ENCODE data around the gene DDO. TPM values are rescaled to one million over a fixed set of nuclear protein-coding genes. Genes with fewer than 3 reads are reported as not detected.

The DDO gene
- total RNA-seq, 5 donors from 2014 or later (not counting 1 experiment from before 2014, with no cell fraction given), result not detected

GRCh38 chr6:110390404-110390803 lies 25.0 kb downstream of the DDO start:
- Mint-ChIP-seq H3K4me1 (peaks cover 20 to 26% (median 22%) of the 10 kb centered on the region in 3 donors), H3K27me3 (peaks cover 0 to 4% of the 10 kb centered on the region in 2 donors), H3K4me3 (peak overlapping the region in 1 of 3 donors; percentile 16), H3K27ac (peak overlapping the region; percentile 74 to 91), H3K36me3 (no peaks in the 10 kb centered on the region), H3K9me3 (no peaks in the 10 kb centered on the region)
- Histone ChIP-seq H3K4me1 (ENCODE audit: control insufficient read depth in 1 of 2, extremely low read depth in 1 of 2, insufficient read depth in 2 of 2, low read length in 2 of 2) (peaks cover 9 to 21% of the 10 kb centered on the region in 2 experiments), H3K9me3 (no peaks in the 10 kb centered on the region), H3K4me3 (ENCODE audit: control insufficient read depth in 1 of 2, extremely low read depth in 1 of 2, low read length in 1 of 2) (no peak overlapping the region), H3K27ac (ENCODE audit: low read length) (no peak overlapping the region), H3K27me3 (replicated peaks in 1 of 2; ENCODE audit: control insufficient read depth in 2 of 2, extremely low read depth in 1 of 2, insufficient read depth in 2 of 2, low read length in 1 of 2) (no peaks in the 10 kb centered on the region), H3K36me3 (ENCODE audit: control insufficient read depth in 2 of 2, extremely low read depth in 1 of 2, insufficient read depth in 1 of 2, low read length in 1 of 2) (no peaks in the 10 kb centered on the region)
- ChIA-PET POLR2A (interaction anchor here in 1 of 2 donors (0.6 kb wide), 1 partner anchor 149 kb away, joined by 3 read pairs; no protein-coding TSS in a partner anchor), CTCF (interaction anchor here (0.6 to 4.2 kb wide), 14 partner anchors 10 to 875 kb away, joined by 3 to 44 read pairs (median 4); no protein-coding TSS in a partner anchor)
- DNase-seq (peak in 3 of 35 experiments; percentile 6 to 41 (median 19)), ATAC-seq (replicated peaks in 1 of 4) (peak; percentile 27 to 65 (median 30))
- no CpG with 5 or more reads among the region's 2 CpGs for WGBS (ENCODE audit: insufficient coverage)

DNA sequence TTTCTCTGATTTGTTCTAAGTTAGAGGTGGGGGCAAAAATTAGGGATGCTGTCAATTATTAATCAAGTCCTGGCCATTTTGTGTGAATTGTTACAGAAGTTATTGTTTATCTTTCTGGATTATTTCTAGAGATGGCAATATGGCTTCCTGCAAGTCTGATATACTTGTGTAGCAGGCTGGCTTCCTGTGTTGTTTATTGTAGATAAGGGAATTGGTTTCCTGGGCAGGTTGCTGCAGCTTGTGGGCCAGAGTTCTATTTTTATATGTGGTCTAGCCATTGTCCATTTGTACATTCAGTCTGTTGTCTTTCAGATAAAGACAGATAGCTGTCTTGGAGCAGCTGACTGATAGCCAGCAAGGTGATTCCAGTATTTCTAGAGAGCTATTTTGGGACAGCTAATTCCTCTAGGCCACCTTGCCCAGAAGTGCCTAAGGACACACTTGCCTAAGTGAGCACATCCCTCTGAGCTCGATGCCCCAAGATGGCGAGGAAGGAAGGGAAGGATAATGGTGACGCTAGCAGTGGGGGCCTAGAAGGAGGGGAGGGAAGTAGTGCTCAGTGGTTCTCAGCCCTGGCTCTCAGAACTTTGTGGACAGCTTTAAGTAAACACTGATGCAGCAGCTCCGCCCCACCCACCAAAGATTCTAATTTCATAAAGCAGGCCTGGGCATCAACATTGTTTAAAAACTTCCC lies 25.5 kb downstream of the DDO start:
- ChIA-PET CTCF (interaction anchor here (1.0 to 4.2 kb wide), 6 partner anchors 211 to 857 kb away, joined by 3 to 44 read pairs (median 4); no protein-coding TSS in a partner anchor), POLR2A (interaction anchor here in 1 of 2 donors (0.6 kb wide), 1 partner anchor 148 kb away, joined by 3 read pairs; no protein-coding TSS in a partner anchor)
- no peaks in the 10 kb centered on the region for H3K9me3 ChIP-seq
- peak in 2 of 4 experiments; percentile 26 to 49 for ATAC-seq (replicated peaks in 1 of 4)
- Mint-ChIP-seq H3K36me3 (no peaks in the 10 kb centered on the region), H3K27ac (peak overlapping the region; percentile 74 to 91), H3K4me1 (peaks cover 20 to 26% (median 22%) of the 10 kb centered on the region in 3 donors), H3K9me3 (no peaks in the 10 kb centered on the region), H3K4me3 (peak overlapping the region in 1 of 3 donors; percentile 58), H3K27me3 (peaks cover 0 to 4% of the 10 kb centered on the region in 2 donors)
- no CpG with 5 or more reads among the region's 4 CpGs for WGBS (ENCODE audit: insufficient coverage)
- H3K27me3 ChIP-seq (replicated peaks in 1 of 2; ENCODE audit: control insufficient read depth in 2 of 2, extremely low read depth in 1 of 2, insufficient read depth in 2 of 2, low read length in 1 of 2), result no peaks in the 10 kb centered on the region
- peak in 2 of 35 experiments; percentile 4 to 9 for DNase-seq
- no peak overlapping the region for H3K4me3 ChIP-seq (ENCODE audit: control insufficient read depth in 1 of 2, extremely low read depth in 1 of 2, low read length in 1 of 2)
- peaks cover 9 to 21% of the 10 kb centered on the region in 2 experiments for H3K4me1 ChIP-seq (ENCODE audit: control insufficient read depth in 1 of 2, extremely low read depth in 1 of 2, insufficient read depth in 2 of 2, low read length in 2 of 2)
- no peaks in the 10 kb centered on the region for H3K36me3 ChIP-seq (ENCODE audit: control insufficient read depth in 2 of 2, extremely low read depth in 1 of 2, insufficient read depth in 1 of 2, low read length in 1 of 2)
- peak overlapping the region; percentile 6 for H3K27ac ChIP-seq (ENCODE audit: low read length)

DNA sequence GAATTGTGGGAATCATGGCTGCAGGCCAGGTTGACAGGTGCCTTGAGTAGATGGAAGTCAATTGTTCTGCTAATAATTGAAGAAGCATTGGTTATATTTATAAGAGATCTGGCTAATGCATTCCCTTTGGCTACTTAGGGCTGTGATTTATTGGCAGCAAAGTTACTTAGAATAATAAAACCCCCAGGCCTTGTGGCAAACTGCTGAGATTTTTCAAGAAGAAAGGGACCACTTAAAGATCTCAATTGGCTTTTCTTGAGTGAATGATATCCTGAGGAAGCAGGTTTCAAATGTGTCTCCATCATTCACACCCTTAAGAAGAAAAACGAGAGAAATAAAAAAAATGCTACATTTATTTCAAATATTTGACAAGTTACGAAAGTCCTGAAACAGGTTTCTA lies 27.4 kb downstream of the DDO start:
- Mint-ChIP-seq H3K36me3 (no peaks in the 10 kb centered on the region), H3K4me3 (no peak overlapping the region), H3K27ac (peak overlapping the region in 1 of 2 donors; percentile 6), H3K4me1 (peaks cover 20 to 26% (median 22%) of the 10 kb centered on the region in 3 donors), H3K27me3 (peaks cover 0 to 2% of the 10 kb centered on the region in 2 donors), H3K9me3 (no peaks in the 10 kb centered on the region)
- H3K27me3 ChIP-seq (replicated peaks in 1 of 2; ENCODE audit: control insufficient read depth in 2 of 2, extremely low read depth in 1 of 2, insufficient read depth in 2 of 2, low read length in 1 of 2), result no peaks in the 10 kb centered on the region
- no peak overlapping the region for H3K27ac ChIP-seq (ENCODE audit: low read length)
- ATAC-seq (replicated peaks in 1 of 4) (no peak), DNase-seq (no peak)
- H3K36me3 ChIP-seq (ENCODE audit: control insufficient read depth in 2 of 2, extremely low read depth in 1 of 2, insufficient read depth in 1 of 2, low read length in 1 of 2), result no peaks in the 10 kb centered on the region
- no CpG with 5 or more reads among the region's 2 CpGs for WGBS (ENCODE audit: insufficient coverage)
- no peak overlapping the region for H3K4me3 ChIP-seq (ENCODE audit: control insufficient read depth in 1 of 2, extremely low read depth in 1 of 2, low read length in 1 of 2)
- POLR2A ChIA-PET, result no interaction called here
- H3K9me3 ChIP-seq, result no peaks in the 10 kb centered on the region
- H3K4me1 ChIP-seq (ENCODE audit: control insufficient read depth in 1 of 2, extremely low read depth in 1 of 2, insufficient read depth in 2 of 2, low read length in 2 of 2), result peaks cover 9 to 21% of the 10 kb centered on the region in 2 experiments
- CTCF ChIA-PET, result no interaction called here

DNA sequence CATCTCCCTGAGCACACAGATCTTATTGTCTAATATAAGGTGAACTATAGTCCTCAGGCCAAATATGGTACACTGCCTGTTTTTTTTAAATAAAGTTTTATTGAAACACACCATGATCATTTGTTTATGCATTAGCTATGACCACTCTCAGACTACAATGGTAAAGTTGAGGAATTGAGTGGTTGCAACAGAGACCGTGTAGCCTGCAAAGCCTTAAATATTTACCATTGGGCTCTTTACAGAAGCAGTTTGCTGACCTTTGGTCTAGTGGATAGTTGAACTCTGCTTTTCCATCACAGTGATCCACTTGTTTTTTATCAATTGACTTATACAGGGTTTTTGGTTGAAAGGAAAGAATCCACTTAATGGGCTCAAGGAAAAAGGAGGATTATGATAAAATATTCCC lies 29.9 kb downstream of the DDO start:
- no peak overlapping the region for H3K4me3 Mint-ChIP-seq
- CTCF ChIA-PET, result interaction anchor here in 1 of 2 donors (0.7 kb wide), 1 partner anchor 681 kb away, joined by 3 read pairs; no protein-coding TSS in a partner anchor
- no peak overlapping the region for H3K27ac ChIP-seq (ENCODE audit: low read length)

DNA sequence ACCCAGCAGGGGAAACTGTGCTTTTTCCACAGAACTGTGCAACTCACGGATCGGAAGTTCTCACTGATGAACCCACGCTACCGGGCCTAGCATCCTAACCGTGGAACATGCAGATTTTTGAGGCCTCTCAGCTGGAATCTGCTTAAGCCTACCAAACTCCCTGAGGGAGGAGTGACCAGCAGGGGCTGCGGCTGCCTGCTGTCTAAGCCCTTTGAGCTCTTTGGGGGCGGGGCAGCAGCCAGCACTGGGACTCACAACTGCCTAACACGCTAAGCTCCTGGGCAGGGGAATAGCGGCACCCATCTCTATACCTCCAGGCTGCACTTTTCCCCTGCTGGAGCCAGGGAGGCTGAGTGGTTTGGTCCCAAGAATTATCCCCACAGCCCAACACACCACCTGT lies 36.8 kb downstream of the DDO start:
- H3K4me3 ChIP-seq (ENCODE audit: control insufficient read depth in 1 of 2, extremely low read depth in 1 of 2, low read length in 1 of 2), result no peak overlapping the region
- no peak for DNase-seq
- ChIA-PET CTCF (no interaction called here), POLR2A (no interaction called here)
- H3K27ac ChIP-seq (ENCODE audit: low read length), result no peak overlapping the region
- no peaks in the 10 kb centered on the region for H3K36me3 ChIP-seq (ENCODE audit: control insufficient read depth in 2 of 2, extremely low read depth in 1 of 2, insufficient read depth in 1 of 2, low read length in 1 of 2)
- Mint-ChIP-seq H3K36me3 (no peaks in the 10 kb centered on the region), H3K4me3 (no peak overlapping the region), H3K27me3 (peaks cover 0 to 14% of the 10 kb centered on the region in 2 donors), H3K27ac (no peak overlapping the region), H3K4me1 (no peaks in the 10 kb centered on the region), H3K9me3 (peaks cover 0 to 5% (median 0%) of the 10 kb centered on the region in 3 donors)
- no peaks in the 10 kb centered on the region for H3K9me3 ChIP-seq
- no peaks in the 10 kb centered on the region for H3K4me1 ChIP-seq (ENCODE audit: control insufficient read depth in 1 of 2, extremely low read depth in 1 of 2, insufficient read depth in 2 of 2, low read length in 2 of 2)
- H3K27me3 ChIP-seq (replicated peaks in 1 of 2; ENCODE audit: control insufficient read depth in 2 of 2, extremely low read depth in 1 of 2, insufficient read depth in 2 of 2, low read length in 1 of 2), result peaks cover 0 to 13% of the 10 kb centered on the region in 2 experiments
- 93% methylated on average over 9 of the region's 9 CpGs for WGBS (ENCODE audit: insufficient coverage)
- no peak for ATAC-seq (replicated peaks in 1 of 4)

More for the DNA sequence above, 29.9 kb downstream of the DDO start:
- Histone ChIP-seq H3K9me3 (no peaks in the 10 kb centered on the region), H3K4me3 (ENCODE audit: control insufficient read depth in 1 of 2, extremely low read depth in 1 of 2, low read length in 1 of 2) (no peak overlapping the region), H3K4me1 (ENCODE audit: control insufficient read depth in 1 of 2, extremely low read depth in 1 of 2, insufficient read depth in 2 of 2, low read length in 2 of 2) (peaks cover 9 to 18% of the 10 kb centered on the region in 2 experiments), H3K36me3 (ENCODE audit: control insufficient read depth in 2 of 2, extremely low read depth in 1 of 2, insufficient read depth in 1 of 2, low read length in 1 of 2) (no peaks in the 10 kb centered on the region), H3K27me3 (replicated peaks in 1 of 2; ENCODE audit: control insufficient read depth in 2 of 2, extremely low read depth in 1 of 2, insufficient read depth in 2 of 2, low read length in 1 of 2) (no peaks in the 10 kb centered on the region)
- POLR2A ChIA-PET, result interaction anchor here in 1 of 2 donors (0.6 kb wide), 2 partner anchors 689 to 874 kb away, joined by 4 read pairs; no protein-coding TSS in a partner anchor
- no peak for DNase-seq
- no peak for ATAC-seq (replicated peaks in 1 of 4)
- H3K9me3 Mint-ChIP-seq, result peaks cover 0 to 5% (median 0%) of the 10 kb centered on the region in 3 donors
- peaks cover 13 to 22% (median 18%) of the 10 kb centered on the region in 3 donors for H3K4me1 Mint-ChIP-seq
- no CpG with 5 or more reads among the region's 1 CpG for WGBS (ENCODE audit: insufficient coverage)
- peaks cover 0 to 4% of the 10 kb centered on the region in 2 donors for H3K27me3 Mint-ChIP-seq
- no peaks in the 10 kb centered on the region for H3K36me3 Mint-ChIP-seq
- H3K27ac Mint-ChIP-seq, result no peak overlapping the region

DNA sequence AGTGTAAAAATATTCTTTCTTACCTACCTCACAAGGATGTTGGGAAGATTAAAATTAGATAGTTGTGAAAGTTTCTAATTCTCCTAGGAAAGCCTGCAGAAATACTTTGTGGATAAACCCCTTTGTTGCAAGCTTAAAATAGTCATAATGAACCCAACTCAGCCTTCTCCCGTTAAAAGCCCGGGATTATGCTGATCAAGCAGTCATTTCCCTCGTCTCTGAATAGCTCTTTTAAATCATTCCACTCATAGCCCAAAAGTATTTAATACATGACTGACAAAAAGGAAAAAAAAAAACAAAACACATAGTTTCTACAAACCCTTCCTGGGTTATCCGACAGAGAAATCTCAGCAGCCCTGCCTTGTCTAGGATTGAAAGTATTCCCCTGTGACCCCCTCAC lies 46.3 kb downstream of the DDO start:
- no peaks in the 10 kb centered on the region for H3K9me3 ChIP-seq
- 71% methylated on average over 4 of the region's 4 CpGs for WGBS (ENCODE audit: insufficient coverage)
- H3K36me3 Mint-ChIP-seq, result no peaks in the 10 kb centered on the region
- H3K27ac ChIP-seq (ENCODE audit: low read length), result no peak overlapping the region
- peaks cover 20 to 30% of the 10 kb centered on the region in 2 experiments for H3K4me1 ChIP-seq (ENCODE audit: control insufficient read depth in 1 of 2, extremely low read depth in 1 of 2, insufficient read depth in 2 of 2, low read length in 2 of 2)
- H3K4me3 Mint-ChIP-seq, result no peak overlapping the region
- peaks cover 22 to 39% (median 35%) of the 10 kb centered on the region in 3 donors for H3K4me1 Mint-ChIP-seq
- H3K27me3 ChIP-seq (replicated peaks in 1 of 2; ENCODE audit: control insufficient read depth in 2 of 2, extremely low read depth in 1 of 2, insufficient read depth in 2 of 2, low read length in 1 of 2), result no peaks in the 10 kb centered on the region
- H3K9me3 Mint-ChIP-seq, result peaks cover 0 to 4% (median 0%) of the 10 kb centered on the region in 3 donors
- no peak overlapping the region for H3K4me3 ChIP-seq (ENCODE audit: control insufficient read depth in 1 of 2, extremely low read depth in 1 of 2, low read length in 1 of 2)
- ChIA-PET POLR2A (no interaction called here), CTCF (no interaction called here)
- H3K36me3 ChIP-seq (ENCODE audit: control insufficient read depth in 2 of 2, extremely low read depth in 1 of 2, insufficient read depth in 1 of 2, low read length in 1 of 2), result no peaks in the 10 kb centered on the region
- DNase-seq (no peak), ATAC-seq (replicated peaks in 1 of 4) (no peak)
- H3K27ac Mint-ChIP-seq, result no peak overlapping the region
- peaks cover under 1 to 10% of the 10 kb centered on the region in 2 donors for H3K27me3 Mint-ChIP-seq

All from T-cell (primary cell).